Effector memory CD8-positive, alpha-beta T cell (primary cell): Measurements from ENCODE around the gene OR6S1.
"Not testable (repeated sequence)": the region's sequence is repeated elsewhere in the genome, so short reads cannot be mapped to it uniquely, and the experiment has no call there.

Experiments
- ATAC-seq: fragments of 150-1000 bp; cut with Tn5 transposase; replicated peaks from 2 replicates; pipeline ENCODE4 v1.10.0; 2021; ENCODE audit warnings: mild to moderate bottlenecking, moderate library complexity
- DNase-seq, 3 experiments: peaks; one replicate each; pipeline ENCODE4 v3.0.0; 2021
- H3K27ac Mint-ChIP-seq, 2 donors: one replicate each; pipeline ENCODE4 v1.8.0; 2022; ENCODE audit warnings: mild to moderate bottlenecking in 2 of 2, mixed read lengths in 2 of 2, moderate library complexity in 2 of 2
- H3K27me3 Mint-ChIP-seq, 2 donors: one replicate each; pipeline ENCODE4 v1.8.0; 2022; ENCODE audit warnings: mixed read lengths in 2 of 2
- H3K36me3 Mint-ChIP-seq: one replicate; pipeline ENCODE4 v1.8.0; 2022; ENCODE audit warnings: mild to moderate bottlenecking, moderate library complexity, mixed read lengths; ENCODE audit not compliant: insufficient read depth
- H3K4me1 Mint-ChIP-seq, 2 donors: one replicate each; pipeline ENCODE4 v1.8.0; 2022; ENCODE audit warnings: low read depth in 2 of 2, mixed read lengths in 2 of 2
- H3K4me3 Mint-ChIP-seq, 2 donors: one replicate each; pipeline ENCODE4 v1.8.0; 2022; ENCODE audit warnings: mild to moderate bottlenecking in 2 of 2, mixed read lengths in 2 of 2, moderate library complexity in 2 of 2
- H3K9me3 Mint-ChIP-seq, 2 donors: one replicate each; pipeline ENCODE4 v1.8.0; 2022; ENCODE audit warnings: mixed read lengths in 2 of 2

OR6S1 gene

GRCh38 chr14:20606902-20607242 is 34.6 kb downstream of the OR6S1 start:
- Mint-ChIP-seq H3K27ac (no peak overlapping the region), H3K36me3 (peaks cover 4% of the 10 kb centered on the region), H3K4me1 (peaks cover 0 to 8% of the 10 kb centered on the region in 2 donors), H3K9me3 (no peaks in the 10 kb centered on the region), H3K4me3 (no peak overlapping the region), H3K27me3 (no peaks in the 10 kb centered on the region)
- ATAC-seq (no peak), DNase-seq (no peak)

GRCh38 chr14:20606190-20606901 is 35.1 kb downstream of the OR6S1 start:
- ATAC-seq: no peak
- no peaks in the 10 kb centered on the region for H3K9me3 Mint-ChIP-seq
- H3K27me3 Mint-ChIP-seq: no peaks in the 10 kb centered on the region
- no peak overlapping the region for H3K4me3 Mint-ChIP-seq
- no peak for DNase-seq
- no peak overlapping the region for H3K27ac Mint-ChIP-seq
- H3K36me3 Mint-ChIP-seq: peaks cover 4% of the 10 kb centered on the region
- H3K4me1 Mint-ChIP-seq: peaks cover 0 to 8% of the 10 kb centered on the region in 2 donors

- Mint-ChIP-seq H3K27ac (no peak overlapping the region), H3K4me3 (no peak overlapping the region), H3K4me1 (peaks cover 0 to 8% of the 10 kb centered on the region in 2 donors), H3K9me3 (no peaks in the 10 kb centered on the region), H3K36me3 (peaks cover 4% of the 10 kb centered on the region), H3K27me3 (no peaks in the 10 kb centered on the region)
- DNase-seq: no peak
- no peak for ATAC-seq
These were observed 37.4 kb downstream of the OR6S1 start for GRCh38 chr14:20603813-20604690.

- H3K36me3 Mint-ChIP-seq: no peaks in the 10 kb centered on the region
These were observed 38.9 kb downstream of the OR6S1 start for GRCh38 chr14:20602583-20602982.

GRCh38 chr14:20601522-20601921 is 40.0 kb downstream of the OR6S1 start:
- H3K9me3 Mint-ChIP-seq: no peaks in the 10 kb centered on the region

More at GRCh38 chr14:20602583-20602982, 38.9 kb downstream of the OR6S1 start:
- H3K9me3 Mint-ChIP-seq: no peaks in the 10 kb centered on the region
- no peak for ATAC-seq
- H3K27me3 Mint-ChIP-seq: peaks cover 0 to under 1% of the 10 kb centered on the region in 2 donors
- DNase-seq: no peak
- peaks cover 0 to 5% of the 10 kb centered on the region in 2 donors for H3K4me1 Mint-ChIP-seq
- no peak overlapping the region for H3K27ac Mint-ChIP-seq
- H3K4me3 Mint-ChIP-seq: no peak overlapping the region

GRCh38 chr14:20597108-20597507 is 44.4 kb downstream of the OR6S1 start:
- no peak overlapping the region for H3K4me3 Mint-ChIP-seq

More at GRCh38 chr14:20601522-20601921, 40.0 kb downstream of the OR6S1 start:
- Mint-ChIP-seq H3K4me3 (no peak overlapping the region), H3K27me3 (peaks cover 7 to 9% of the 10 kb centered on the region in 2 donors), H3K36me3 (no peaks in the 10 kb centered on the region), H3K27ac (no peak overlapping the region), H3K4me1 (peaks cover 0 to 2% of the 10 kb centered on the region in 2 donors)
- no peak for DNase-seq
- no peak for ATAC-seq

GRCh38 chr14:20595726-20596125 is 45.8 kb downstream of the OR6S1 start:
- not testable (repeated sequence) for ATAC-seq, H3K9me3 Mint-ChIP-seq, H3K36me3 Mint-ChIP-seq, H3K27ac Mint-ChIP-seq, H3K4me1 Mint-ChIP-seq, DNase-seq, H3K4me3 Mint-ChIP-seq
- H3K27me3 Mint-ChIP-seq: peaks cover 18 to 20% of the 10 kb centered on the region in 2 donors

More at GRCh38 chr14:20597108-20597507, 44.4 kb downstream of the OR6S1 start:
- no peaks in the 10 kb centered on the region for H3K4me1 Mint-ChIP-seq
- ATAC-seq (no peak), DNase-seq (no peak)
- H3K27ac Mint-ChIP-seq: no peak overlapping the region
- H3K27me3 Mint-ChIP-seq: peaks cover 7 to 9% of the 10 kb centered on the region in 2 donors
- H3K9me3 Mint-ChIP-seq: no peaks in the 10 kb centered on the region
- H3K36me3 Mint-ChIP-seq: no peaks in the 10 kb centered on the region

GRCh38 chr14:20592574-20592973 is 48.9 kb downstream of the OR6S1 start:
- Mint-ChIP-seq H3K4me3 (no peak overlapping the region), H3K9me3 (no peaks in the 10 kb centered on the region), H3K27ac (no peak overlapping the region), H3K36me3 (no peaks in the 10 kb centered on the region), H3K4me1 (peaks cover 2 to 5% of the 10 kb centered on the region in 2 donors), H3K27me3 (peaks cover 22 to 23% of the 10 kb centered on the region in 2 donors)
- DNase-seq: no peak
- ATAC-seq: no peak

- Mint-ChIP-seq H3K36me3 (no peaks in the 10 kb centered on the region), H3K27ac (no peak within 1 kb of the TSS), H3K9me3 (no peaks in the 10 kb centered on the region), H3K4me1 (peaks cover 2 to 8% of the 10 kb centered on the region in 2 donors), H3K4me3 (no peak within 1 kb of the TSS), H3K27me3 (peaks cover 18 to 20% of the 10 kb centered on the region in 2 donors)
- DNase-seq (no peak), ATAC-seq (no peak)
These were observed 50.3 kb downstream of the OR6S1 start, which contains the start of gene RNASE12 for GRCh38 chr14:20591235-20591634. RNASE12 (minus strand) TSS chr14:20591376; CDS start chr14:20590723, 653 bp downstream.
